Glomerular visceral epithelial cell (primary cell): ENCODE measurements around the gene PTPRCAP.

ENCODE experiments used
- DNase-seq: peaks from one replicate; pipeline ENCODE4 v3.0.0-alpha.2; 2016; ENCODE audit errors: extremely low spot score

The PTPRCAP gene

DNA sequence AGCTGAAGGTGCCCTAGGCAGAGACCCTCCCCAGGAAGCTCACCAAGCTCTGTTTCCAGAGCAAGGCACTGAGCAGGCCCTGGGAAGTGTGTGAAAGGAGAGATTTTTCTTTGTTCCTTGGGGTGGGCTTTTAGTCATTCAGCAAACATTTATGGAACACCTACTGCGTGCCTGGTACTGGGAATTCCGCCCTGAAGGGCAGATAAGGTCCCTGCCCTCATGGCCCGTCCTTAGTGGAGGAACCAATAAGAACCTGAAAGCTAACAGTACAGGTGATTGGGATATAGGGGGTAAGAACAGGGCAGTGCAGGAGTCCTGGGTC lies 27.7 kb upstream of the PTPRCAP start:
- no peak for DNase-seq

DNA sequence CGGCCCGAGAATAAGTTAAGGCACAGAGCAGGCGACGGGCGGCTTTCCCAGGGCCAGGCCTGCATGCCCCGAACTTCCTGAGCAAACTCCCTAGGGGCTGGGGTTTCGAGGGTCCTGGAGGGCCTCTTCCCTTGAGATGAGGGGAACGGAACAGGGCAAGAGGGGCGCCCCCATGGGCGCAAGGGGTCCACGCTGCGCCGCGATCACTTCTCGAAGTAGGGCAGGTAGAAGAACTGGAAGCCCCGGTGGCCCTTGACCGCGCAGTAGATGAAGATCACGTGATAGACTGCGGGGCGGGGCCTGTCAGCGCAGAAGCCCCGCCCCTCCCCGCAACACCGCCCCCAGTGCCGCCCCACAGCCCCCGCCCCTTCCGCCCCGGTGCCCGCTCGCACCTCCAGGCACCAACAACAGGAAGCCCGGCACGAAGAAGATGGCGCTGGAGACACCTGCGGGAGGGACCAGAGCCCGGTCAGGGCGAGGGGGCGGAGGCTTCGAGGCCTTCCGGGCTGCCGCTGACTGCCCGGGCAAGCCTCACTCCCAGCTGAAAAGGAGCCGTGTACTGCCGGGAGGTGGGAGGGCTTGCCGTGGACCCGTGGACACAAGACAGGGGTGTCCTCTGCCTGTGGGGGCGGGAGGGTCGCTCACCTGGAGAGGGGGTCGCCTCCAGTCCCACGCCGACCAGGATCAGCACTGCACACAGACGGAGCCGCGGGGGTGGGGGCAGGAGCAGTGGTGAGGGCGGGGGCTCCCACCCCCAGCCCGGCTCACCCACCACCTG lies 27.1 kb upstream of the PTPRCAP start:
- DNase-seq, result peak; percentile 94

DNA sequence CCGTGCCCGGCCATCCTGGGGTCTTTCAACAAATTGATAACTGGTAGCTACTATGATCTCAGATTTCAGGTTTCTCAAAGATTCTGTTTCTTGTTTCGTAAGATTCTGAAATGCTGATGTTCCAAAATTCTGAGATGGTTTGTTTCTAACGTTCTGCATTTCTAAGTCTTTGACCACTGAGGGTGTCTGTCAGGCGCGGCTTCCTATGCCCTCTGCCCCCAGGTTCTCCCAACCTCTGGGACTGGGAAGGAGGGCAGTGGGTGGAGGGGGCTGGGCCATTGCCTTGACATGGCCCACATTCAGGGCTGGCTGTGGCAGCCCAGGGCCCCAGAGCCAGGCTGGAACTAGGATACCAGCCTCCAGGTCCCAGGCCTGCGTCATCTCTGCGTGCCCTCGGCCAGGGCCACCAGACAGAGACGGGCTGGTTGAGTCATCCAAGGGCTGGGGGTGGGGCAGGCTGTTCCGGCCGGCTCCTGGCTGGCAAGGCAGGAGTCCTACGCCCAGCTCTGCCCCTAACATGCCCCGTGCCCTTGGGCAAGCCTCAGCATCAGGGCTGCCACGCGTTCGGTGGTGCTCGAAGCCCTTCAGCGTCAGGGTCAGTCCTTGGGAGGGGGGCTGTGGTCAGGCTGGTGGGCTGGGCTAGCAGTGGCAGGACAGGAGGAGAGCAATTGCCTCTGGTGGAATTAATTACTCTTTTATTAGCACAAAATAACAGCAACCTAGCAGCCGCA lies 26.4 kb upstream of the PTPRCAP start:
- peak; percentile 88 for DNase-seq

DNA sequence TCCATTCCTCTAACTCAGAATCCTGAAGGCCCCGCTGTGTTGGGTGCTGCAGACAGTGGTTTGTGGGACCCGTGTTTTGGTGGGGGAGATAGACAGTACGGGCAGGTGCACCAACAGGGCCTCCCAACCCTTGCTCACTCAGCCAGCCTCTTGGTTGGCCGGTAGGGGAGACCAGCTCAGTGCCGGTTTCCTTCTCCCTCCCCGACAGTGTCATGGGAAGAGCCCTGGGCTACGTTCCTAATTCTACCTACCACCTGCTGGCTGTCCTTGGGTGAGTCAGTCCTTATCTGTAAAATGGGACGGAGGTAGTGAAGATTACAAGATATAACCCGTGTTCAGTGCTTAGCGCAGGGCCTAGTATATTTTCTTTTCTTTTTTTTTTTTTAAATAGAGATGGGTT lies 25.7 kb upstream of the PTPRCAP start:
- DNase-seq, result no peak

DNA sequence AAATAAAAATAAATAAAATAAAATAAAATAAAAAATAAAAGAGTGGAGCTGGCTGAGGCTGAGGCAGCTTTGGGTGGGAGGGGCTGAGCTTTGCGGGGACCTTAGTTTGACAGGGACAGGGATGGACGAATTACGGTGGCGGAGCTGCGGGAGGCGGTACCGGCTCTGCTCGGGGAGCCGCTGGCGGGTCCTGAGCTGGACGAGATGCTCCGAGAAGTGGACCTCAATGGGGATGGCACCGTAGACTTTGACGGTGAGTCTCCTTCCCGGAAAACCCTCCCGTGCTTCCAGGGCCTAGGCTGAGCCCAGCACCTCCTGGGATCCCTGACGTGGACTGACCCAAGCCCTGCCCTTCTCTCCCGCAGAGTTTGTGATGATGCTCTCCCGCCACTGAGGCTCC lies 20.8 kb upstream of the PTPRCAP start:
- no peak for DNase-seq

DNA sequence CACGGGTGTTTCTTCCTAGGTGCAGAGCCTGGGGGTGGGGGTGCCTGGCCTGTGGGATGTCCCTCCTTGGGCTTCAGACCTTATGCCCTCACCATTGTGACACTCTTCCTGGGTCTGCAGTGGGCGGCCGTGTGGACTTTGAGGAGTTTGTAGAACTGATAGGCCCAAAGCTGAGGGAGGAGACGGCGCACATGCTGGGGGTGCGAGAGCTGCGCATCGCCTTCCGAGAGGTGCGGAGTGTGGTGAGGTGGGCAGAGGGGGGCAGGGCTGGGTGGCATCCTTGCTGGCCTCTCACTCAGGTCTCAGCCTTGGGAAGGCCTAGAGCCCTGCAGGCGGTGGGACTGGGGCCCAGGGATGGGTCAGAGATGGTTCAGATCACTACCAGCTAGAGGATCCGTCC lies 20.0 kb upstream of the PTPRCAP start:
- DNase-seq, result no peak

DNA sequence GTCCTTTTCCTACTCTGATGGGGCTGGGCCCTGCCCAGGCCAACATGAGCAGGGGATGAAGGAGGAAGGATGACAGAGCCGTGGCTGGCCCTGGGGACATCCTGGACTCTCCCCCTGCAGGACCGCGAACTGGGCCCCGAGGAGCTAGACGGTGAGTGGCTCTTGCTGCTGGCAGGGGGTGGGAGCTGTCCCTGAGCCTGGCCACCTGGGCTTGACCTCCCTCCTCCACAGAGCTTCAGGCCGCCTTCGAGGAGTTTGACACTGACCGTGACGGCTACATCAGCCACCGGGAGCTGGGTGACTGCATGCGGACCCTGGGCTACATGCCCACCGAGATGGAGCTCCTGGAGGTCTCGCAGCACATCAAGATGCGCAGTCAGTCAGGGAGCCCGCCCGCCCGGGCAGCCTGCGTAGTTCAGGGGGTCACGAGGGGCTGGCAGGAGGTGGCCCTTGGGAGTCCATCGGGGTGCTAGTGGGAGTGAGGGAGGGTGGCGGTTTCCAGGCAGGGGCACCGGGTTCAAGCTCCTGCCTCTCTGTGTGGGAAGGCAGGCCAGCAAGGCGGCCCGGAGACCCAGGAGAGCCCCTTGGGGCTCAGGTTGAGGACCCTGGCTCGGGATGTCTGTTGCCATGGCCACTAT lies 18.7 kb upstream of the PTPRCAP start:
- no peak for DNase-seq

DNA sequence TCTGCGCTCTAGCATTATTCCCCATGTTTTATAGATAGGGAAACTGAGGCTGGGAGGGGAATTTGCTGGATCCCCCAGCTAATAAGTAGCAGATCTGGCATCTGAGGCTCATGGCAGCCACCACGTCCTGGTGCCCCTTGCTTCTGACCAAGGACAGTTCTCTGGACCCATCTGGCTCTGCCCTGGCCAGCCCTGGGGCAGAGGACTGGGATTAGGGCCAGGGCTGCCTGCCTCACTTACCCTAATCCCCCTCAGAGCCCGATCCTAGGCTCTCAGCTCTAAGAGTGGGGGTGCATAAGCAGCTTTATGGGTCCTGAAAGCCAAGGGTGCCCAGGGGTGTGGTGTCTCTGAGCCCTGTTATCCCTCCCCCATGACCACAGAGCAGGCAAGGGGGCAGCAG lies 17.6 kb upstream of the PTPRCAP start, which contains the start of gene CABP4:
TSS of gene CABP4 (plus strand) at position 301 of the 400 bp plus-strand sequence. CDS start at position 371, 70 bp downstream.
- DNase-seq, result no peak

DNA sequence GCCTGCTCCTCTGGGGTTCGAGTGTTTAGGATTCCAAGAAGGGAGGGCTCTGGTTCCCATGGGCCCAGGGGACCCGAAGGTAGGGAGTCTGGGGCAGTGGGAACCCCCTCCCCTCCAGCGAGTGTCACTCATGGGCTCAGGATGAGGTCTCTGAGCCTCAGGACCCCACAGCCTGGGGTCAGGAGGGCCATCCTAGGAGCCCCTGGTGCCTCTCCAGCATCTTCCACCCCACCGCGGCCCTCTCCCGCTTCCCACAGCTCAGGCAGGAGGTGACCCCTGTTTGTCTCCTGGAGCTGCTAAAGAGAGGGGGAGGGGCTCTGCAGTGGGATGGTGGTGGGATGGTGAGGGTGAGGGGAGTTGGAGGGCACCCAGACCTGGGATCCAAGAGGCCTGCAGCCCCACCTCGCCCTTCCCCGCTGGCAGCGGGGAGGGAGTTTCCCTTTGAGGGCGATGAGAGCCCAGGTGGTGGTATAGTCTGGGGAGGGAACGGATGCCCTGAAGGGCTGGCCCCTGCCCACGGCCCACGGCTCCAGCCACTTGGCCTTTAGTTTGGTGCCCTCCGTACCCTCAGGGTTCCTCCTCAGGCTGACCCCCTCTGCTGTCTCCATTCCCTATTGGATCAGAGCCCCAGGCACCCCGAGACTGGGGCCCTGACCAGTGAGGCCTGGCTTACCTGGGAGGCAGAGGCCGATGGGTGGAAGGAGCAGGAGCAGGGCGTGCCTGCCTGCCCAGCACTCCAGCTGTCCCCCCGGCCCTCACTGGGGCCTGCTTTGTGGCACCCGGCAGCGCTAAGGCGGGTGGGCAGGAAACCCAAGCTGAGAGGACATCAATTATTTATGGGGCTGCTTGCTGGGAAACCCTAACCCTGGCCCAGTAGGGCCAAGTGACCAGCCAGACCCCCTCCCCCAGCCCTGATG lies 16.6 kb upstream of the PTPRCAP start:
- DNase-seq, result no peak

DNA sequence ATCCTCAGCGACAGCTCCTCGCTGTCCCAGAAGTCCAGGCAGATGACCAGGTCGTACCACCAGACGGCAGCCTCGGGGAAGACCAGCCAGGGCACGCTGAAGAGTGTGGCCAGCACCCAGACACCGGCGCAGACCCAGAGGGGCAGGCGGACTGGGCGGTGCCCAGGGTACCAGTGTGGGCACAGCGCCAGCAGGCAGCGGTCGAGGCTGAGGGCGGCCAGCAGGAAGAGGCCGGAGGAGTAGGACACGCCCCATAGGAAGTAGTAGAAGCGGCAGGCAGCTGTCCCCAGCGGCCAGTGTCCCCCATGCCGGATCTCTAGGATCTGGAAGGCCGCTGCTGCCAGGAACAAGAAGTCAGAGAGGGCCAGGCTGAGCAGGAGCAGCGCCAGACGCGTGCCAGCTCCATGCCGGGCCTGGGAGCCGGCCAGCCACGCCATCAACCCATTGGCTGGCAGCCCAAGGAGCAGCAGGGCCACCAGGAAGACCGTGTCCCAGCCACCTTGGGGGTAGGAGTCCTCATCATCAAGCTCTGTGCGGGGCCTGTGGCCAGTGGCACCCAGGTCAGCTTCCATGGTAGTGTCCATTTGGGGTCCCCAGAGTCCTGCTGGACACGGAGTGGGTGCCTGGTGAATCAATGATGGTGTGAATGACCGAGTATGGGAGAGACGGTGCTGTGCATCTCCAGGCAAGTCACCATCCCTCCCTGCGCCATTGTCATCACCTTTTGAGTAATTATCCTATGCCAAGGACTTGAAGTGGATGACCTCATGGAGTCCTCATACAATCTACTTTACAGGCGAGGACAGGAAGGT lies 14.9 kb upstream of the PTPRCAP start, which contains the start of gene GPR152:
TSS of gene GPR152 (minus strand) at position 589 of the 812 bp plus-strand sequence. CDS start at position 584, 5 bp downstream.
- no peak for DNase-seq

DNA sequence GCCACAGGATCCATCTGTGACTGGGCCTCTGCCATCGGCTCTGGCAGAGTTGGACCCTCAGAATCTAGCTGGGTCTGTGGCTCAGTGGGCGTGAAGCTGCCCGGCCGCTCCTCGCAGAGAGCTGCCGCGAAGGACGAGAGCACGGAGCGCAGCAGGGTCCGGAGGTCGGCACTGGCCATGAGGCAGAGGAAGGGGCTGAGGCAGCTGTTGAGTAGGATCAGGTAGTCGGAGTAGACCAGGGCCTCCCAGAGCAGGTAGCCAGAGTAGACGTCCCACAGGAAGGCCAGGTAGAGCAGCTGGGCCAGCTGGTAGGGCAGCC lies 14.1 kb upstream of the PTPRCAP start:
- no peak for DNase-seq

DNA sequence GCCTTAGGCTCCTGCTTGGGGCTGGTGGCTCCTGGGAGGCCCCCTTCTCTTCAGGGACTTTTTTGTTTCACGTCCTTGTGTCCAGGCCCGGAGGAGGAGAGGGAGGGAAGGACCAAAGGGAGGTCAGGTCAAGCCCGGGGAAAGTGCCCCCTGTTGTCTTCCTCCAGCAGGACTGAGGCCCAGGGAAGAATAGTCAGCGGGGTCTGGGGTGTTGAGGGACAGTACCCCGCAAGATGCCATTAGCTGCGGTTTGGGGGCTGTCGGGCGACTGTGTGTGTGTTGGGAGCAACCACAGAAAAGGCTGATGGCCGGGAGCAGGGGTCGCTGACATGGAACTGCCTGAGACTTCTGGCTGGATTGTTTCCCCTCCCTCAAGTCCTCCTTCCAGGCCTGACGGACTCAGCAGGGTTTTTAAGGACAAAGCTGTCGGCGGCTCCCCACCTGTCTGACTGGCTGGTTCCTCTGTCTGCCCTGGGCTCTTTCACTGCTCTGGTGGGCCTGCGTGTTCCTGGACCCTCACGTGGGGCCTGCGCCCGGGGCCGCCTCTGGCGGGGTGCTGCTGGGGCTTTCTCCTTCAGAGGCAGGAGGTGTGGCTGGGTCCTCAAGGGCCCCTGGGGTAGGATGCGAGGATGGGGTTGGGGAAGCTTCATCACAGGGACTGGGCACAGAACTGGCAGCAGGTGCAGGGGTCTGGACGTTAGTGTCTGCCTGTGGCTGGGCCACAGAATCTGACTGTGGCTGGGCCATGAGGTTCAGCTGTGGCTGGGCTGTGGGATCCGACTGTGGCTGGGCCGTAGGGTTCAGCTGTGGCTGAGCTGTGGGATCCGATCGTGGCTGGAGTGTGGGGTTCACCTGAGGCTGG lies 13.5 kb upstream of the PTPRCAP start:
- no peak for DNase-seq

DNA sequence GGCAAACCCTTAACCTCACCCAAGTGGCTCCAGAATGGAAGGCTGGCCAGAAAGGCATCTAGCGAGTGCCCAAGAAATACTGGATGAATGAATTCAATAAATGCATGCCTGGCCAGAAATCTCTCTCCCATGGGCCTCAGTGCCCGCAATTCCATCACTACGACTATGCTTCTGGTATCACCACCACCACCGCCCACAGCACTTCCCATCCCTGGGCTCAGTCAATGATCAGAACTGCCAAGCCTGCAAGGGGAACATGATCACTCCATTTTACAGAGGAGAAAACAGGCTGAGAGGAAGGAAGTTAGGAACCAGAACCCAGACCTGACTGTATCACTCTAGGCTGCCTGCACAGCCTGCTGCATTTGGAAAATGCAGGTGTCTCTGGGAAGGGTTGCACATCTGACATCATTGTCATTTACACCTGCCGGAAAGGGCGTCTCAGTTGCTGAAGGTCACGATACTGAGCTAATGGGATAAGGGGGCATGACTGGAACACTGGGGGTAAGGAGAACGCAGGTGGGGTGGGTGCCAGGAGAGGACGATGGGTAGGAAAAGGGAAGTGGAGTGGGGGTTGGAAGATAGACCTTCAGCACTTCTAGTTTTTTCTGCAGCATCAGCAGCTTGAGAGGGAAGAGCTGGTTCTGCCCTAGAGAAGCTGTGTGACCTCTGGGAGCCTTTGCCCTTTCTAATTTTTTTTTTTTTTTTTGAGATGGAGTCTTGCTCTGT lies 11.8 kb upstream of the PTPRCAP start:
- DNase-seq, result no peak

DNA sequence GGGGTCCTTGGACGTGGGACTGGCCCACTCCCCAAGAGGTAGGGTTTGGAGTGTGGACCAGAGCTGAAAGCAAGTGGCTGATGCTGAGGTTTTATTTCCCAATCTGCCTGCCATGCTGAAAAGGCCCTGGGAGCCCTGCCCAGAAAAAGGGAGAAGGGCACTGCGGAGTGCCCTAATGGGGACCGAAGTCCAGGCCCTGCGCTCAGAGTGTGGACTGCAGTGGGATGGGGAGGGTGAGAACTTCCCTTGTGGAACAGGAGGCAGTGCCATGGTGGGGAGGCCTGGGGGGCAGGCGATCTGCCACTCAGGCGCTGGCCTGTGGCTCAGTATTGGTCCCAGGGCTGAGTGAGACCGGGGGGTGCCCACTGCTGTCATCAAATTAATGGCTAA lies 10.7 kb upstream of the PTPRCAP start:
- no peak for DNase-seq

DNA sequence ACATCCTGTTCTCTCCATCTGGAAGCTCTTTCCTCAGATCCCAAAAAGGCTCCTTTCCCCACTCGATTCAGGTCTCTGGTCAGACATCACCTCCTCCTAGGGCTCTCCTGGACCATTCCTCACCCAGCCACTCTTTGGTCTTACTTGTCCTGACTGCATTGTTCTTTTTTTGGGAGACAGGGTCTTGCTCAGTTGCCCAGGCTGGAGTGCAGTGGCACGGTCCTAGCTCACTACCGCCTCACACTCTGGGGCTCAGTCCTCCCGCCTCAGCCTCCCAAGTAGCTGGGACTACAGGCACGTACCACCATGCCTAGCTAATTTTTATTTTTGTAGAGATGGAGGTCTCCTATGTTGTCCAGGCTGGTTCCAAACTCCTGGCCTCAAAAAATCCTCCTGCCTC lies 8.0 kb upstream of the PTPRCAP start:
- no peak for DNase-seq

DNA sequence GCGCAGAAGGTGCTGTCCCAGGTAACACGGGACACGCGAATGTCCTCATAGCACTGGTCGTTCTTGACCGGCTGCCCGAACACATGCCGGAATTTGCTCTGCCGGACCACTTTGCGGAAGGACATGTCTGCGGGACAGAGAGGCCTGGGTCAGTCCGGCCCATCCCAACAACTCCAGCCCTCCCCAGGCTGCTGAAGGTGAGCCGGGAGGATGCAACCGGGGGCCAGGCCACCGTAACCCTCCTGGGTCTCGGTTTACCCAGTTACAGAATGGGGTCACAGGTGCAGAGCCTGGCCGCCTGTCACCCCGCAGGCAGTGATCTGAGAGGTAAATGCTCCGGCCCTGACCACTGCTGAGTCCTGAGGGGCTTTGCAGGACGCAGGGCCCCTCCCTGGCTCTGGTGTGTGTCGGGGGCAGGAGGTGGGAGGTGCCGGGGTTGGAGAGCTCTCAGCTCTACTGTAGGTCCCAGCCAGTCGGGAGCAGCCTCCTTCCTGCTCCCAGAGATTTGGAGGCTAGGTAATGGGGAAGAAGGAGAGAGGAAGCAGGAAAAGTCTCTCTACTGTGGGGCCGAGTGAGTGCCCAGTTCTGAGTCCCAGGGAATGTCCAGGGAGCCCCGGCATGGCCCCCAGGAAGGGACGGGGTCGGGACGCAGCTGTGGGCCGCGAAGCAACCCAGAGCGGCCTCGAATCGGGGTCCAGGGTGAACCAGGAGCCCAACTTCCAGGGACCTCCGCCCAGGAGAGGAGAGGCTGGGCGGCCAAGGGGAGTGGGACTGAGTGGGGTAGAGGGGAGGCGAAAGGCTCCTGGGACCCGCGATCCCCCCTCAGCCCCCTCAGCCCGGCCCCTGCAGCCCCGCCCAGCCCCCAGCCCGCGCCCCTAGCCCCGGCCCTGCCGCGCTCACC lies 5.3 kb upstream of the PTPRCAP start:
- DNase-seq, result no peak

DNA sequence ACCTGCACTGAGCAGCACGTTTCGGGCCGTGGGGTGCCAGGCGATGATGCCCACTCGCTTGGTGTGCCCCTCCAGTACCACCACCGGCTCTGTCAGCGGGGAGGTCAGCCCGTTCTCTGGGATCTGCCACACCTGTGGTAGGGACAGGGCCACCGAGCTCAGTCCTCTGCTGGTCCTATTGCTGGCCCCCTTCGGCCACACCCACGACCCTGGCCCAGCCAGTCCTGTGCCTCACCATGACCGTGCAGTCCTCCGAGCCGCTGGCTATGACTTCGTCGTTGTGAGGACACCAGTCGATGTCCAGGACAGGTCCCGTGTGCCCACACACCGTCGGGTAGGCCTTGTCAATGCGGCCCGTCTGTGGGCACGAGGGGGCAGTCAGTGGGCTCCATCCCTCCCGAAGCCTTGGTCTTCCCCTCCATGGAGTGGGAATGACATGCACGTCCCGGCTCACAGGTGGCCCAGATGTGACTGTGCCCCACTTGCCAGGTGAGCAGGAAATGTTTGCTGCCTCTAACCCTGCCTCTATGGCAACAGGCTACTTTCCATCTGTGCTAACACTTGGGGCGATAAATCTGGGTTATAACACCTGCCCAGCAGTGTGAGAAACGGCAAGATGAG lies 4.4 kb upstream of the PTPRCAP start:
- no peak for DNase-seq

DNA sequence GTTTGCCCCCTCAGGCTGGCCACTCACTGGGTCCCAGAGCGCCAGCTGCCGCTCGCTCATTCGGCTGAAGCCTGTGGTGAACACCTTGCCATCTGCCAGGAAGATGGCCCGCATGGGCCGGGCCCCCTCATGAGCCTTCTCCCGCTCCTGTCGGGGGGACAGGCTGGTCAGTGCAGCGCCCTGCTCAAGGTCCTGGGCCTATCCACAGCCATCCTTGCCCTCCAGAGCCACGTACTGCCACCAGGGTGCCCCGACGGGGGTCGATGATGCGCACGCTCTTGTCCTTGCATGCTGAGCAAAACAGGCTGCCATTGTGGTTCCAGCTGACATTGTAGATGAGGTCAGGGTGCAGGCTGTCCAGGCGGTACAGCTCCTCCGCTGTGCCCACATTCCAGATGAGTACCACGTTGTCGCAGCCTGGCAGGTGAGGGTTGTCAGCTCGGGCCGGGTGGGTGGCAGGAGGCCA lies 3.6 kb upstream of the PTPRCAP start:
- DNase-seq, result no peak
